NCI-H2196 treated with DMSO at 0.1 percent for 48 hours (cell line): Measurements from ENCODE around the gene ACTN3.
A peak's percentile ranks its signal among the peaks of the same experiment; 100 is the strongest.
"Not testable (repeated sequence)": the region's sequence is repeated elsewhere in the genome, so short reads cannot be mapped to it uniquely, and the experiment has no call there.

Source experiments
- DNase-seq: peaks from one replicate; lab custom pipeline; 2025; ENCODE audit not compliant: unreplicated experiment; lab: John Stamatoyannopoulos, UW

ACTN3 gene

GRCh38 chr11:66546368-66546965, at the start of gene ACTN3:
Gene ACTN3, plus strand, starts transcription at chr11:66546903. Its CDS starts 35 bp downstream, at chr11:66546938.
- DNase-seq, result no peak

- no peak for DNase-seq
Observed at GRCh38 chr11:66497206-66497605, 49.5 kb upstream of the ACTN3 start.

GRCh38 chr11:66498506-66498905, 48.2 kb upstream of the ACTN3 start:
- DNase-seq, result no peak

DNA sequence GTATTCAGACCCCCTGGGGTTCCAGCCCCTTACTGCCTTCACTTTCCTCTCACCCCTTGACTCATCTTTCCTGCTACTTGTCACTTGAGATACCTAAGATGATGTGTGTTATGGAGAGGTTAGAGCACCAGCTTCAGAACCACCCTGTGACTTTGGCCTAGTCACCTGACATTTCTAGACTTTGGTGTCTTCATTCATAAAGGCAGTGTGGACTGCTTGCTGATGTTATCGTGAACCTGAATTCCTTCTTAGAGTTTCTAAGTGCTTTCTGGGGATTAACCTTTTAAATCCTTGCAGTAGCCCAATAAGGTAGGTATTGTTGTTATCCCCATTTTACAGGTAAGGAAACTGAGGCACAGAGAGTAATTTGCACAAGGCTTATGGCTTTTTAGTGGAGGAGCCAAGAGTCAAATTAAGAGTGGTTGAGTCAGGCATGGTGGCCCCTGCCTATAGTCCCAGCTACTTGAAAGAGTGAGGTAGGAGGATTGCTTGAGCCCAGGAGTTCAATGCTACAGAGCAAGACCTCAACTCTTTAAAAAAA, 41.4 kb upstream of the ACTN3 start:
- DNase-seq, result no peak

- DNase-seq, result no peak
Observed at GRCh38 chr11:66509131-66509561, 37.6 kb upstream of the ACTN3 start.

GRCh38 chr11:66510271-66510989, 36.3 kb upstream of the ACTN3 start, which contains the start of gene BBS1:
Gene BBS1, plus strand, starts transcription at chr11:66510635. Its CDS starts 25 bp downstream, at chr11:66510660.
- peak; percentile 58 for DNase-seq

- no peak for DNase-seq
Observed at GRCh38 chr11:66510990-66511339, 35.7 kb upstream of the ACTN3 start.

DNA sequence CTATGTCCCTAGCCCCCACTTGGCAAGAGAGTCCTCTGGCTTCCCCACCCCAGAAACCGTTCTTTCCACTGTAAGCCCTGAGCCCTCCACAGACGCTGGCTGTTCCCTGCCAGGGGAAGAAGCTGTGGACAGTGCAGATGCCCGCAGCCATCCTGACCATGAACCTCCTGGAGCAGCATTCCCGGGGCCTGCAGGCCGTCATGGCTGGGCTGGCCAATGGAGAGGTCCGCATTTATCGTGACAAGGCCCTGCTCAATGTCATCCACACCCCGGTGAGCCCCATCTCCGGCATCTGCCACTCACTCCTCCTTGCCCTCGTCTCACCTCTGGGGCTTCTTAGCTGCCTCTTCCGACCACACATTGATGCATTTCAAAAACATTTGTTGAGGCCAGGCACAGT, 23.1 kb upstream of the ACTN3 start:
- DNase-seq, result no peak

- DNase-seq, result no peak
Observed at GRCh38 chr11:66524304-66525040, 22.2 kb upstream of the ACTN3 start.

DNA sequence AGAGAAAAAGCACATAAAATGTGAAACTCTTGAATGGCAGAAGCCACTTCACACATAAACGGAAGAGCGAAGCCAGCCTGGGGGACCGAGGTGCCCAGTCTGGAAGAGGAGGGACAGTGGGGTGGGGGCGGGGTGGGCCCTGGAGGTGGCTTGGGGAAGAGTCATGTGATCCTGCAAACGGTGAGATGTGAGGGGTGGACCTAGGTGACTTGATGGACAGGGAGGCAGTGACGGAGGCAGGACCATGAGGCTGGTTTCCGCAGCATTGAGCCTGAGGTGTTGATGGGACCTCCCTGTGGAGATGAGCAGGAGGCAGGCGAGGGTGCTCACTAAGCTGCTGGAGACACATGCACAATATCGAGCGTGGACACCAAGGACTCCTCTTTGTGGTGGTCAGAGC, 17.6 kb upstream of the ACTN3 start:
- no peak for DNase-seq

DNA sequence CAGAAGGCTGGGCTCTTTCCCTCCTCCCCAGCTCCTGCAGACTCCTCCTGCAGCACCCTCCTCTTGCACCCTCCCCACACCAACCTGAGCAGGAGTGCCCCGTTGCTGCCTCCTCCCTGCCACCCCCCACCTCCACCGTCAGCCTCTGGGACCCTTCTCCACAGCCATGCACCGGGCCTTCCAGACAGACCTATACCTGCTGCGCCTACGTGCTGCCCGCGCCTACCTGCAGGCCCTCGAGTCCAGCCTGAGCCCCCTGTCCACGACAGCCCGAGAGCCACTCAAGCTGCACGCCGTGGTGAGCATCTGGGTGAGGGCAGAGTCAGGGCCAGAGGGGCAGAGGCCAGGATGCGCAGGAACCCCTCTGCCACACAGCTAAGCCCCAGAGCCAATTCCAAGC, 17.0 kb upstream of the ACTN3 start:
- DNase-seq, result no peak

- no peak for DNase-seq
Observed at GRCh38 chr11:66530927-66531709, 15.6 kb upstream of the ACTN3 start.

DNA sequence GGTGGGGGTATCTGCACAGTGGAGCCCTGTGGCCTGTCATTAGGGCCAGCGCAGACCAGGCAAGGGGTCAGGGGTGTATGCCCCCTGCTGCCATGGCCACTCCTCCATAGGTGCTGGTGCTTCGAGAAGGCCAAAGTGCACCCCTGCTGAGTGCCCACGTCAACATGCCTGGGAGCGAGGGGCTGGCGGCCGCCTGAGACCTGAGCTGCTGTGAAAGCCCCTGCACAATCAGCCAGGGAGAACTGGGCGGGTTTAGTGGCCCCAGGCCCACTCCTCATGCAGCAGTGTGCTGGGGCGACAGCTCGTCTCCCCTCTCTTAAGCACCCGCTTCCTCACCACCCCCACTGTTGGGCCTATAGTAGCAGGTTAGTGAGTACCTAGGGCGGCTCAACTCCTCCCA, 14.9 kb upstream of the ACTN3 start:
- DNase-seq, result no peak

DNA sequence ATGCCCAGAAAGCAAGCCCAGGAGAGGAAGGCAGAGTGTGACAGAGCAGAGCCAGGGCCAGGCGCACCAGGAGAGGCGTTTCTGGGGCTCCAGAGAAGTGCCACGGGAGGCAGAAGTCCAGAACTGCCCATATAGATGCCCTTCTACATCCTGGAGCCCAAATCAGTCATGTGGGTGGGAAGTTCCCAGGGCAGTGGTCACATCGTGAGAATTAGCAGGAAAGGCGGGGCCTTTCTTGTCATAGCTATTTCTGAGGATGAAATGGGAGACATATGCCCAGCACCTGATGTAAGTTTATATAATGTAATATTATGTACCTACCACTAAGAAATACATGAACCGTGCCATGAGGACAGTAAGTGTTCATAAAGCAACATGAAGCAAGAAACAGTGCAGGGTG, 13.9 kb upstream of the ACTN3 start:
- DNase-seq, result no peak

GRCh38 chr11:66539170-66539869, 7.4 kb upstream of the ACTN3 start:
- DNase-seq, result no peak

GRCh38 chr11:66539870-66540213, 6.9 kb upstream of the ACTN3 start:
- DNase-seq, result no peak

DNA sequence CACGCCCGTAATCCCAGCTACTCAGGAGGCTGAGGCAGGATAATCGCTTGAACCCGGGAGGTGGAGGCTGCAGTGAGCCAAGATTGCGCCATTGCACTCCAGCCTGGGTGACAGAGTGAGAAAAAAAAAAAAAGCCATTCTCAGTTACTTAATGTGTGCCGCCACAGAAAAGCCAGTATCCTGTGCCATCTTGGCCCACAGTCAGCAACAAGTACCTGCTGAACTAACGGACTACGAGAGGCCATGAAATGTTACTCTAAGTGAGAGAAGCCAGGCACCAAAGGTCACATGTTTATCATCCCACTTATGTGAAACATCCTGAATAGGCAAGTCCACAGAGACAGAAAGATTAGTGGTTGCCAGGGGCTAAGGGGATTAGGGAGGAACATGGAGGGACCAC, 6.1 kb upstream of the ACTN3 start:
- not testable (repeated sequence) for DNase-seq

DNA sequence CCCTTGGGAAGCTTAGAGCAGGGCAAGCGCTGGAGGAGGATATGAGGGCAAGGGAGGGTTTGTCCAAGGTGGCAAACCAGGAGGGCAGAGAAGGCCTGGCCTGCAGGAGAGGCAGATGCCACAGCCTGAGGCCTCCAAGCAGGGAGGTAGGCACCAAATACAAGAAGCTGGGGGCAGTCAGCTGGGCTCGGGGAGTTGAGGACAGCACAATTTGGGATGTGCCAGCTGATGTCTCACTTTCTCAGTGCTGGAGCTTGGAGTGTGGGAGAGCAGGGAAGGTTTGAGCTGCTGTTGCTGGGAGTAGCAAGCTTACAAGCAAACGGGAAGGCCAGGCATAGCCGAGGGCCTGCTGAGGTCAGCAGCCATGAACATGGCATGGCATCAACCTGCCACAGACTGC, 4.8 kb upstream of the ACTN3 start:
- no peak for DNase-seq

DNA sequence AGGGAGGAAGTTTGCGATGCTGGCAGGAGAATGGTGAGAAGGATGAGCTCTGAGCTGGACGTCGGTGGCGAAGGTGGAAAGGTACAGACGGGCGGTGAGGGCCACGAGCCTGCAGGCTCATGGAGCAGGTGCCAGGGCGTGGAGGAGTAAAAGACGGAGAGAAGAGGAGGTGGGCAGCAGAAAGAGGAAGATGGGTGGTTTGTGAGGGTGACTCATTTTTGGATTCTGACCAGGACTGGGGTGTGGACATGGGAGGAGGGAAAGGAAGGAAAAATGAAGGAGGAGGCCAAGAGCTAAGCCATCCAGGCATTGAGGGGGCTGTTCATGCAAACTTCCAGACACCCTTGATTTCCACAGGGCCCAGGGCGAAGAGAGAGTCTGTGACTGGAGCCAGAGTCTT, 4.3 kb upstream of the ACTN3 start:
- no peak for DNase-seq

DNA sequence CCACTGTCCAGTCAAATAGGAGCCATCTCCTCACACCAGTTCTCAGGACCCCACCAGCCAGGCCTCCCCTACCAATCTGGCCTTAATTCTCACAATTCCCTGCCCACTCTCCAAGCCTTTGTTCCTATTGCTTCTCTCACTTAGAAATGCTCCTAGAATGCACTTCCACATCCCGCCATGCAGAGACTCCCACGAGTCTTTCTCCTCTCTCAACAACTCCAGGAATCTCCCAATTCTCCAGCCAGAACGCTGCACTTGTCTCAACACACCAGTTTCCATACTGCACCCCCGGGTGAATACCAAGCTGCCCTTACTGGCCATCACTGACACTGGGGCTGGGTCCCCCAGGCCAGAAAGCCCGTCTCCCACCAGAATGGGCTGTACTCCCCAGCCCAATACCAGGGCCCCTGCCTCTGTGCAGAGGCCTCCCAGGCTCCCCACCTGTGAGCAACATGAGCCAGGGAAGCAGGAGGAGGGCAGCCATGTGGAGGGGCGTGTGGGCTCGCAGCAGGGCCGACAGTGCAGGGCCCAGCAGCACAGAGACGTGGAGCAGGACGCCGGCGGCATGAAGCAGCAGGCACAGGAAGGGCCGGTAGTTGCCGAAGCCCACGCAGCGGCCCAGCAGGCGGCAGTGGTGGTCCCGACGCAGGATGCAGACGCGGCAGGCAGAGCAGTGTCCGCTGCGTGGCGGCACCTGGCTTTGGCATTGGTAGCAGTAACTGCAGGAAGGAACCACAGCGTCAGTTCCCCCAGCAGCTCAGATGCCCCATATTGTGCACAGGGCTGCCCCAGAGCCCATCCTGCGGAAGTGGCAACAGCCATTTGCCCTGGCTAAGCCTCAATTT, 3.2 kb upstream of the ACTN3 start:
- DNase-seq, result no peak
